KG1 (cell line): ENCODE data around the gene CYP39A1.
A peak's percentile ranks its signal among the peaks of the same experiment; 100 is the strongest.

Experiments
- DNase-seq: peaks from one replicate; lab custom pipeline; 2025; lab: John Stamatoyannopoulos, UW

CYP39A1 gene

GRCh38 chr6:46652603-46653438, at the start of gene CYP39A1, which contains the start of gene SLC25A27:
TSS of gene CYP39A1 (minus strand) at chr6:46652818. CDS start at chr6:46652582, 236 bp downstream.
TSS of gene SLC25A27 (plus strand) at chr6:46652975. CDS start at chr6:46653193, 218 bp downstream.
- DNase-seq: peak; percentile 54

- no peak for DNase-seq
Measured at GRCh38 chr6:46699970-46700369, 47.4 kb upstream of the CYP39A1 start.

GRCh38 chr6:46690911-46691451, 38.4 kb upstream of the CYP39A1 start:
- no peak for DNase-seq

- DNase-seq: no peak
Measured at GRCh38 chr6:46690141-46690755, 37.6 kb upstream of the CYP39A1 start.

GRCh38 chr6:46689657-46690056, 37.0 kb upstream of the CYP39A1 start:
- no peak for DNase-seq

GRCh38 chr6:46688966-46689335, 36.3 kb upstream of the CYP39A1 start:
- DNase-seq: no peak

- no peak for DNase-seq
Measured at GRCh38 chr6:46688117-46688965, 35.7 kb upstream of the CYP39A1 start.

- no peak for DNase-seq
Measured at GRCh38 chr6:46687619-46688097, 35.0 kb upstream of the CYP39A1 start, which contains the start of gene TDRD6. TSS of gene TDRD6 (plus strand) at chr6:46687885. CDS start at chr6:46688129, 244 bp downstream.

GRCh38 chr6:46684771-46685170, 32.2 kb upstream of the CYP39A1 start:
- DNase-seq: no peak

GRCh38 chr6:46677314-46677654, 24.7 kb upstream of the CYP39A1 start:
- DNase-seq: no peak

- no peak for DNase-seq
Measured at GRCh38 chr6:46676604-46677313, 24.1 kb upstream of the CYP39A1 start.

- DNase-seq: no peak
Measured at GRCh38 chr6:46674410-46674809, 21.8 kb upstream of the CYP39A1 start.

GRCh38 chr6:46667377-46667776, 14.8 kb upstream of the CYP39A1 start:
- no peak for DNase-seq

GRCh38 chr6:46661483-46661882, 8.9 kb upstream of the CYP39A1 start:
- no peak for DNase-seq

GRCh38 chr6:46657642-46658041, 5.0 kb upstream of the CYP39A1 start:
- DNase-seq: no peak

- no peak for DNase-seq
Measured at GRCh38 chr6:46655803-46656202, 3.2 kb upstream of the CYP39A1 start.

GRCh38 chr6:46653439-46654195, 999 bp upstream of the CYP39A1 start:
- DNase-seq: no peak

- no peak for DNase-seq
Measured at GRCh38 chr6:46652232-46652602, 401 bp downstream of the CYP39A1 start.

- no peak for DNase-seq
Measured at GRCh38 chr6:46651816-46652215, 802 bp downstream of the CYP39A1 start.

GRCh38 chr6:46651006-46651405, 1.6 kb downstream of the CYP39A1 start:
- DNase-seq: no peak
